WTC11 (cell line): ENCODE data around the gene CHRNB2. TPM values are rescaled to one million over a fixed set of nuclear protein-coding genes. Genes with fewer than 3 reads are reported as not detected.

Experiments
- ATAC-seq: fragments of 200-7000 bp; cut with Tn5 transposase; 2 replicates; pipeline ENCODE4 v1.10.0; 2021; ENCODE audit warnings: mild to moderate bottlenecking, moderate library complexity
- CTCF ChIA-PET: fragments of 300-600 bp; sonication (Branson Sonifier 250); formaldehyde crosslinking; loops from one replicate; lab custom pipeline; 2021; ENCODE audit warnings: antibody characterized with exemption; lab: Charles Lee
- POLR2A ChIA-PET: fragments of 350-600 bp; sonication (Branson Sonifier 250); formaldehyde crosslinking; loops from one replicate; lab custom pipeline; 2021; ENCODE audit warnings: antibody characterized with exemption; lab: Charles Lee
- DNase-seq: peaks from one replicate; pipeline ENCODE4 v3.0.0; 2021; ENCODE audit warnings: low spot score
- H3K27ac Mint-ChIP-seq: 2 replicates; pipeline ENCODE4 v1.8.0; 2021; ENCODE audit warnings: mixed read lengths
- H3K27me3 Mint-ChIP-seq: 2 replicates; pipeline ENCODE4 v1.8.0; 2021; ENCODE audit warnings: low read depth, mild to moderate bottlenecking, moderate library complexity, mixed read lengths
- H3K36me3 Mint-ChIP-seq: 2 replicates; pipeline ENCODE4 v1.8.0; 2021; ENCODE audit warnings: mixed read lengths
- H3K4me1 Mint-ChIP-seq: 2 replicates; pipeline ENCODE4 v1.8.0; 2022; ENCODE audit warnings: mixed read lengths
- H3K4me3 Mint-ChIP-seq: 2 replicates; pipeline ENCODE4 v1.8.0; 2021; ENCODE audit warnings: mild to moderate bottlenecking, moderate library complexity, mixed read lengths
- H3K9me3 Mint-ChIP-seq: 2 replicates; pipeline ENCODE4 v1.8.0; 2021; ENCODE audit warnings: mixed read lengths
- AR ChIP-seq: fragments of 250-450 bp; sonication (Bioruptor Pico); IDR thresholded peaks from 2 replicates; pipeline ENCODE4 v1.9.0; 2021; ENCODE audit warnings: mild to moderate bottlenecking
- CDX4 ChIP-seq: fragments of 250-450 bp; sonication (Bioruptor Pico); IDR thresholded peaks from 2 replicates; pipeline ENCODE4 v1.9.0; 2021; ENCODE audit warnings: moderate library complexity, mild to moderate bottlenecking, inconsistent platforms, borderline replicate concordance
- CREB1 ChIP-seq: sonication (generic); formaldehyde crosslinking; IDR thresholded peaks from 2 replicates; pipeline ENCODE4 v1.8.0; 2023; ENCODE audit warnings: mild to moderate bottlenecking, missing genetic modification reagents
- CREM ChIP-seq: sonication (generic); formaldehyde crosslinking; IDR thresholded peaks from 2 replicates; pipeline ENCODE4 v1.8.1; 2022; ENCODE audit warnings: mild to moderate bottlenecking, missing genetic modification reagents, moderate library complexity
- E2F4 ChIP-seq: sonication (generic); formaldehyde crosslinking; IDR thresholded peaks from 2 replicates; pipeline ENCODE4 v1.8.1; 2022; ENCODE audit warnings: low read depth, mild to moderate bottlenecking, moderate library complexity, missing genetic modification reagents, borderline replicate concordance
- E2F5 ChIP-seq: sonication (generic); formaldehyde crosslinking; IDR thresholded peaks from 2 replicates; pipeline ENCODE4 v1.8.1; 2022; ENCODE audit warnings: mild to moderate bottlenecking, moderate library complexity, missing genetic modification reagents
- EMX1 ChIP-seq: fragments of 250-450 bp; sonication (Bioruptor Pico); IDR thresholded peaks from 2 replicates; pipeline ENCODE4 v1.8.0; 2021; ENCODE audit warnings: mild to moderate bottlenecking
- FOXJ3 ChIP-seq: sonication (generic); formaldehyde crosslinking; IDR thresholded peaks from 2 replicates; pipeline ENCODE4 v1.9.0; 2021; ENCODE audit warnings: missing genetic modification reagents, mild to moderate bottlenecking, borderline replicate concordance
- GRHL2 ChIP-seq: fragments of 250-450 bp; sonication (Bioruptor Pico); IDR thresholded peaks from 2 replicates; pipeline ENCODE4 v1.8.0; 2022; ENCODE audit warnings: mild to moderate bottlenecking, moderate library complexity; ENCODE audit not compliant: insufficient replicate concordance, severe bottlenecking
- HMGA2 ChIP-seq: fragments of 250-450 bp; sonication (Bioruptor Pico); IDR thresholded peaks from 2 replicates; pipeline ENCODE4 v1.4.0; 2021; ENCODE audit warnings: mild to moderate bottlenecking, moderate library complexity
- JAZF1 ChIP-seq: fragments of 250-450 bp; sonication (Bioruptor Pico); IDR thresholded peaks from 2 replicates; pipeline ENCODE4 v1.9.0; 2021; ENCODE audit warnings: moderate library complexity, mild to moderate bottlenecking, inconsistent platforms
- KAT7 ChIP-seq: sonication (generic); formaldehyde crosslinking; IDR thresholded peaks from 2 replicates; pipeline ENCODE4 v1.8.1; 2023; ENCODE audit warnings: missing genetic modification reagents, mild to moderate bottlenecking, borderline replicate concordance
- OVOL2 ChIP-seq: fragments of 250-450 bp; sonication (Bioruptor Pico); IDR thresholded peaks from 2 replicates; pipeline ENCODE4 v1.9.0; 2021; ENCODE audit warnings: mild to moderate bottlenecking, borderline replicate concordance
- RELA ChIP-seq: sonication (generic); formaldehyde crosslinking; IDR thresholded peaks from 2 replicates; pipeline ENCODE4 v1.8.1; 2022; ENCODE audit warnings: missing genetic modification reagents, mild to moderate bottlenecking, borderline replicate concordance
- RORB ChIP-seq: fragments of 250-450 bp; sonication (Bioruptor Pico); IDR thresholded peaks from 2 replicates; pipeline ENCODE4 v1.9.0; 2021; ENCODE audit warnings: mild to moderate bottlenecking
- SOX15 ChIP-seq: fragments of 250-450 bp; sonication (Bioruptor Pico); IDR thresholded peaks from 2 replicates; pipeline ENCODE4 v1.9.0; 2021; ENCODE audit warnings: mild to moderate bottlenecking
- SP1 ChIP-seq: sonication (generic); formaldehyde crosslinking; conservative IDR thresholded peaks from 2 replicates; pipeline ENCODE4 v1.8.1; 2022; ENCODE audit warnings: missing genetic modification reagents
- USF2 ChIP-seq: sonication (generic); formaldehyde crosslinking; IDR thresholded peaks from 2 replicates; pipeline ENCODE4 v1.8.1; 2023; ENCODE audit warnings: mild to moderate bottlenecking, missing genetic modification reagents, moderate library complexity
- ZMAT4 ChIP-seq: fragments of 250-450 bp; sonication (Bioruptor Pico); IDR thresholded peaks from 2 replicates; pipeline ENCODE4 v1.9.0; 2021; ENCODE audit warnings: mild to moderate bottlenecking
- ZNF138 ChIP-seq: sonication (generic); formaldehyde crosslinking; conservative IDR thresholded peaks from 2 replicates; pipeline ENCODE4 v1.8.1; 2022; ENCODE audit warnings: mild to moderate bottlenecking, moderate library complexity, missing genetic modification reagents
- ZNF232 ChIP-seq: sonication (generic); formaldehyde crosslinking; IDR thresholded peaks from 2 replicates; pipeline ENCODE4 v1.8.0; 2022; ENCODE audit warnings: mild to moderate bottlenecking, missing genetic modification reagents
- ZNF416 ChIP-seq: fragments of 250-450 bp; sonication (Bioruptor Pico); IDR thresholded peaks from 2 replicates; pipeline ENCODE4 v1.9.0; 2021; ENCODE audit warnings: mild to moderate bottlenecking, inconsistent platforms
- ZNF423 ChIP-seq: fragments of 250-450 bp; sonication (Bioruptor Pico); IDR thresholded peaks from 2 replicates; pipeline ENCODE4 v2.1.2; 2022; ENCODE audit warnings: mild to moderate bottlenecking, moderate library complexity
- ZNF671 ChIP-seq: fragments of 250-450 bp; sonication (Bioruptor Pico); IDR thresholded peaks from 2 replicates; pipeline ENCODE4 v1.8.0; 2021; ENCODE audit warnings: mild to moderate bottlenecking
- total RNA-seq: library from RNA; stranded (reverse); gene quantifications from 3 replicates; pipeline ENCODE4 v1.2.3, GENCODE V29; 2021

The CHRNB2 gene
- total RNA-seq, 1 experiment from 2014 or later: 1.7 TPM

DNA sequence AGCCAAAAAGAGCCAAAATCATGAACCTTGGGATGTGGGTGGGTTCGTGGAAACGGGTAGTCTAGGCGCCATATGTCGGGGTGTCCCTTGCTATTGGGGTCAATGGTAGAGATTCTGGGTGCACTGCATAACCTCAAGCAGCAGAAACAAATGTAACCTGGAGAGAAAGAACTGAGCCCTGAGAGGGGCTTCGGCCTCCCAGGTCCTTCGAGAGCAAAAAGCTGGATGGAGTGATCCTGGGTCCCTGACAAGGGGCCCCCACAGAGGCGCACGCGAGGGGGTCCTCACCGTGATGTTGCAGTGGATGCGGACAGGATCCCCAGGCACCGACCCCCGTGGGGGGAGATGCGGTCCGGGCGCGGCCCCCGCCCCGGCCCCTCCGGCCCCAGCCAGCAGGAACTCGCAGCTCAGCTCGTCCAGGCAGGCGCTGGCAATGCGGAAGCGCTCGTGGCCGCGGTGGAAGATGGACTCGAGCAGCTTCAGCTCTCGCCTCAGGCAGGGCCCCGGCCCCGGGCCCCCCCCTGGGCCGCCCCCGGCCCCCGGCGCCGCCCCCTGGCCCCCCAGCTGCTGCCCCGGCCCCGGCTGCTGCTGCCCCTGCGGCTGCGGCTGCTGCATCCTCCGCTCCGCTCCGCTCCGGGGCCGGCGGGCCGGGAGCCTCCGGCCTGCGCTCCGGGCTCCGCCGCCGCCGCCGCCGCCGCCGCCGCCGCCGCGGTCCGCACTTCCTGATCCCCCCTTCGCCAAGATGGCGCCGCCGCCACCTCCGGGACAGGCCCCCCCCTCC, 9.4 kb upstream of the CHRNB2 start, which contains the start of gene UBE2Q1:
Gene UBE2Q1 (minus strand): TSS at position 724 of the 781 bp plus-strand sequence. CDS start 109 bp downstream, at position 615.
- H3K9me3 Mint-ChIP-seq: no peaks in the 10 kb centered on the region
- ATAC-seq (no peak), DNase-seq (peak; percentile 38)
- TF ChIP-seq FOXJ3 (no peak), USF2 (CRISPR knock-in tag) (no peak), ZNF416 (CRISPR knock-in tag) (no peak), CREB1 (CRISPR knock-in tag) (no peak), ZMAT4 (CRISPR knock-in tag) (no peak), E2F5 (CRISPR knock-in tag) (no peak), HMGA2 (CRISPR knock-in tag) (no peak), ZNF232 (no peak), RORB (CRISPR knock-in tag) (no peak), OVOL2 (CRISPR knock-in tag) (no peak), CDX4 (CRISPR knock-in tag) (no peak), ZNF671 (CRISPR knock-in tag) (no peak), E2F4 (no peak), ZNF138 (CRISPR knock-in tag) (no peak)
- peaks cover 28% of the 10 kb centered on the region for H3K4me1 Mint-ChIP-seq
- H3K36me3 Mint-ChIP-seq: peaks cover 31% of the 10 kb centered on the region
- H3K27me3 Mint-ChIP-seq: no peaks in the 10 kb centered on the region
- H3K4me3 Mint-ChIP-seq: peak within 1 kb of the TSS; percentile 94
- peak within 1 kb of the TSS; percentile 89 for H3K27ac Mint-ChIP-seq
- ChIA-PET CTCF (interaction anchor here (0.5 to 2.1 kb wide), 5 partner anchors 12 to 320 kb away, joined by 3 to 14 read pairs (median 7); no protein-coding TSS in a partner anchor), POLR2A (no interaction called here)

- Mint-ChIP-seq H3K27me3 (no peaks in the 10 kb centered on the region), H3K4me3 (peak overlapping the region; percentile 67), H3K9me3 (no peaks in the 10 kb centered on the region), H3K27ac (peak overlapping the region; percentile 87), H3K4me1 (peaks cover 28% of the 10 kb centered on the region), H3K36me3 (peaks cover 24% of the 10 kb centered on the region)
- ChIA-PET CTCF (interaction anchor here (0.8 to 2.2 kb wide), 43 partner anchors 9 to 608 kb away, joined by 3 to 26 read pairs (median 4); partner anchors contain the start of genes CHRNB2, KCNN3, PBXIP1 and PMVK), POLR2A (interaction anchor here (1.0 kb wide), 1 partner anchor 9 kb away, joined by 8 read pairs; the partner anchor contains the start of gene CHRNB2)
- DNase-seq (peak; percentile 95), ATAC-seq (peak; percentile 70)
- TF ChIP-seq E2F4: peak; percentile 83
- TF ChIP-seq ZNF423 (CRISPR knock-in tag): peak; percentile 68
- TF ChIP-seq GRHL2 (CRISPR knock-in tag): no peak
- peak; percentile 99 for TF ChIP-seq SP1 (CRISPR knock-in tag)
- TF ChIP-seq ZNF671 (CRISPR knock-in tag): no peak
- TF ChIP-seq JAZF1 (CRISPR knock-in tag): no peak
- TF ChIP-seq EMX1 (CRISPR knock-in tag): 0 out of 2 replicates have a peak, but pooled peaks have one; percentile 44
- TF ChIP-seq AR (CRISPR knock-in tag): no peak
- peak; percentile 93 for TF ChIP-seq RELA (CRISPR knock-in tag)
- TF ChIP-seq SOX15 (CRISPR knock-in tag): no peak
- no peak for TF ChIP-seq KAT7 (CRISPR knock-in tag)
- TF ChIP-seq CREM (CRISPR knock-in tag): peak; percentile 94
- no peak for TF ChIP-seq CDX4 (CRISPR knock-in tag)
Measured at GRCh38 chr1:154558720-154559465, 8.7 kb upstream of the CHRNB2 start.
